GM21367 (cell line): ENCODE results near the gene DCAF5.
"Not testable (repeated sequence)": the region's sequence is repeated elsewhere in the genome, so short reads cannot be mapped to it uniquely, and the experiment has no call there.

ENCODE experiments used
- ATAC-seq: cut with Tn5 transposase; IDR thresholded peaks from one replicate; pipeline ENCODE4 v1.9.1; 2021; ENCODE audit not compliant: unreplicated experiment

DCAF5 gene

GRCh38 chr14:69101331-69101826 is 51.5 kb downstream of the DCAF5 start:
- ATAC-seq = no peak

DNA sequence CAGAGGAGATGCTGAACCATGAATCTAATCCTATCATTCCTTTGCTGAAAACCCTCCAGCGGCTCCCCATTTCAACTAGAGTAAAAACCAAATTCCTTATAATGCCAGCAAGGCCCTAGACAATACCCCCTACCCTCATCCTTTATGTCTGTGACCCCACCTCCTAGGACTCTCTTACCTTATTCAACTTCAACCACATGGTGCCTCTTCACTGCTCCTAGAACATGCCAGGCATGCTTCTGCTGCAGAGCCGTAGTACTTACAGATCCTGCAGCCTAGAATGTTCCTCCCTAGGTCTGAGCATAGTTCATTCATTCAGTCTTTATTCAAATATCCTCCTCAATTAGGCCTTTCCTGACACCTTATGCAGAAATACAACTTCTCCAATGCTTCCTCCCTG is 54.9 kb downstream of the DCAF5 start:
- ATAC-seq = no peak

DNA sequence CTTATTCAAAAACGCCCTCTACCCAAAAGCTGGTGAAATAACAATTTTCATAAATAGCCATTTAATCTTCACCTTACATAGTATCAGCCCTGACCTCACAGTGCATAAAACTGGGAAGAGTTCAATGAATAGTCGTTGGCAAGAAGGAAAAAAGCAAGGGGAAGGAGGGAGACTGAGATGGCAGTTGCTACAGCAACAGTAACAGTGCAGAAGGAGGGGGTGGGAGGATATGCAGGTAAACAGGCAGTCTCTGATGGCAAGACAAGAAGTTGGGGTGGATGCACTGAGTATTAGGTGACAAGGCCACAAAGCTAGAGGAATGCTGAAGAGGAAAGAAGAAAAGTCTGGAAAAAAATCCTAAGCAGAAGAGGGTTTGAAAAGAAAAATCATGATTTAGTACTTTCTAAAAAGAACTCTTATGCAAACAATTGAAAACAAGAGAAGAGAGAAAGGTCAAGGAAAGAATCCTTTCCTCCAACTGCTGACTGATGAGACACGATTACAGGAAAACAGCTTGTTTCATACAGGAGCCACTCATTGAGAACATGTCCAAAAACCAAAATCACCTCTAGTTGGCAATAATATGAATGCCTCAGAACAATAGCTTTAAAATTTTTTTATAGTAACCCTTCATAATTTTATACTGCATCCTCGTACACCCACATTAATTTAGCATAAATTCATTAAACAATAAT is 56.0 kb downstream of the DCAF5 start:
- no peak for ATAC-seq

DNA sequence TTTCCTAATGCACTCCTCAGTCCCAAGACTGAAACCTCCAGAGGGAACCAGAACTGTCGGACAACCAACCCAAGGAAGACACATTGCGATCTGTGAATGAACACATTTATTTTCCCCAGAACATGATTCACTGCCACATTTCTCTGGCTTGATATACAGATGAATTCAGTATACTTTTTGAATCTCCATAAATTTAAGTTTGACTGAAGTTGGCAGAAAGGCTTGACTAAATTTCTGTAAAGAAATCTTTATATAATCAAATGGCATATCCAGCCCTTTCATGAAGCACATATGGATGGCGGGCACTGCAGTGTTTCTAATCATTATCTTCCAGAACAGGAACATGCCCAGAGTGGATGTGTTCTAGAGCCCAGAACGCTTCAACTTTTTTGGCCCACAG is 56.7 kb downstream of the DCAF5 start:
- ATAC-seq = no peak

DNA sequence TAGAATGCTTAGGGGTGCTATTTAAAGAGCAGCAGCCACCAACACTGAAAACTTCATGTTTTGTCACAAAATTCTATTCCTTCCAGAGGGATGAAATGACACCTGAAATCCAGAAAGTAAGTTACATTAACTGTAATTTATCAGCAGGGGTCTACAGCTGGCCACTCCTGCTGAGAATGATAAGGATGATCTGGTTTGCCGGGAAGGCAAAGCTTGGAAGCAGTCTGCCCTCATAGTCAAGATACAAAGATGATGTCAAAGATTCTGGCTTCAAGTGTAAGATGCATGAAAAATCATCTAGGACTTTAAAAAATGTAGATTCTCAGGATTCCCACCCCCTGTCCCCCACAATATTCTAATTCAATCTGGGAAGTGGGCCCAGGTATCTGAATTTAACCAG is 58.4 kb downstream of the DCAF5 start:
- ATAC-seq = no peak

DNA sequence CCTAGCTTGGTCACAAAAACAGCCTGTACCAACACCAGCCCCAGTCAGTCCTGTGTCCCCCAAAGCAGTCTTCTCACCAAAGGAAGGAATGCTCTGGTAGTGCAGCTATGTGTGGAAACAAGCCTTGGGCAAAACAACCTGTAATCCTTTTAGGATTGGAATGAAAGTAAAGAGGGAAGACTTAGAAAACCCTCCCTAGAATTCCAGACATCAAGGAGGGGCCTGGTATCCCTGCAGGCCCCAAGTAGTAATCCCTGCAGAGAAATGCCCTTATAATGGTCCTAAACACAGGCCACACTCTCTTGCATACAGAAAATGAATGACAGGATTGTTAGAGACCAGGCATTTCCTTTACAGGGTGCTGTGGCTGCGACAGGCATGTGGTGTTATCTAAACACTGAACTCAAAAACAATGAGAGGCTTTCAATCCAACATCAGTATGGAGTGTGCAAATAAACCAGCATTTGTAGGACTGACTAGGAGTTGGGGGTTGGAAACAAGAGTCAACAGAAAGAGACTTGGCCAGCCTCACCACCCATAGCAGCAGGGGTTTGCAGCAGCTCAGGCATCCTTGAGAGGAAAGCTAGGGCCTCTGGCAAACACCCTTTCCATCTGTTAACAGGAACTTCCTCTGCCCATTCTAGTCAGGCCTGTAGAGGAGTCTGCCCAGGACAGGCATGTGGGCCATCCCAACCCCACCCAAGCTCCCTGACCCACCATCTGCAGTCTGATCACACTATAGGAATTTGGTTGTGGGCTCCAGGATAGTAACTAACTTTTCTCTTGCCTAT is 59.1 kb downstream of the DCAF5 start:
- no peak for ATAC-seq

DNA sequence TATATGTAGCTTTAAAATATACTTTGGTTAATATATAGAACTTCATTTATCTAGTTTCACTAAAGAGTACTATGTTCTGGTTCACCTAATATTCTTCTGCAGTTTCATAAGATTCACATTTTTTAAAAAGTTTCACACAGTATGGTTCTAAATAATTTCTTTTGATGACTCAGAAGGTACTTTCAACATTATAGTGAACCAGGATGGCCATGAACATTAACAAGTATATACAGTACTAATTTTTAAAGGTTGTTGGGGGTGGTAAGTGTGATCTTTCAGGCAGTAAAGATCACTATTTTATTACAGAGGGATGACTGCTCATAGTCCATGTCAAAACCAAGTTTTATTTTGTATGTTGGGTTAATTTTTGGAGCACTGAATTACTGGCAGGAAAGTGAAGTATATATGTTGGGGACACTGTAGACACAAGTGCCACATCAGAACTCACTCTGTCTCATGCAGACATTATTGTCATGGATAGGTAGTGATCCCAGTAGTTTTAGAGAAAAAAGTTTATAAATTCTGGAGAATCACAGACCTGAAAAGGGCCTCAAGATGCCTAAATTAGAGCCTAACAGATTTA is 60.0 kb downstream of the DCAF5 start:
- ATAC-seq = no peak

DNA sequence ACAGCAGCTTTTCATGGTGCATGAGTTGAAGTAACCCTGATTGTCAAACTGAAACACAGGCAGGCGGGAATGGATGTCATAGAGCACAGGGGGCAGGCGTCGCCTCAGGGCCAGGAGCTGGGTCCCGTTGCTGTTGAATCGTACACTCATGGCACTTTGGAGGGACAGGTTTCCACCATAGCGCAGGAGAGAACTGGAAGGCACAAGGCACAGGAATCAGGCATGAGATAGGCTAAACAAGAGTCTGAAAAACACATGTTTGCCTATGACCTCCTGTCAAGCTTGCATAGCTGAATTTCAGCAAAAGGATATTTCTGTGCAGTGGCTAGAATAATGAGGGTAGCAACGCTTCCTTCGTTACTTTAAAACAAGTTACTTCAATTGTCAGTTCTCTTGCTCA is 61.2 kb downstream of the DCAF5 start:
- ATAC-seq = no peak

- no peak for ATAC-seq
Measured at GRCh38 chr14:69091006-69091405, 61.9 kb downstream of the DCAF5 start.

DNA sequence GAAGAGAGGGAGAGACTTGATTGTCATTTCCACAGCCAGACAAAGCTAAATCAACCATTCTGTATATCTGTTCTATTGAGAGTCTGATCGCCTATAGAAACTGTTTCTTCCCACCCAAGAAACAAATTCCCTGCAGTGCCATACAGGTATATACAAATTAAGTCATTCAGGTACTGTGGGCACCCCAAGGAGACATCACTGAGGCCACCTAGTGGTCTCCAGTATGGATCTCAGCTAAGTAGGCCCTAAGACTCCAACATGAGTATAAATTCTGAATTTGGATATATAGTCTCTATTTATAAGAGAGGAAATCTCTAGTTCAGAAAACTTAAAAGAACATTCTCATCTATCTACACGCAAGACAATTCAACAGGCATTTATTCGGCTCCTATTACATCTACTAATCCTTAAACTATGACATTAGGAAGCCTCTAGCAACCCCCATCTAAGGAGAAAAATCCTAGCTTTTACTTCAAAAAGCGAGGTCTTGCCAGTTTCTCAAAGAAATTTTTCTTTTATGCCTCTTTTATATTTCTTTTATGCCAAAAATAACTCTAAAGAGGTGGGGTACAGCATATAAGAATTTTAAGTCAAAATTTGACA is 62.6 kb downstream of the DCAF5 start:
- ATAC-seq = no peak

DNA sequence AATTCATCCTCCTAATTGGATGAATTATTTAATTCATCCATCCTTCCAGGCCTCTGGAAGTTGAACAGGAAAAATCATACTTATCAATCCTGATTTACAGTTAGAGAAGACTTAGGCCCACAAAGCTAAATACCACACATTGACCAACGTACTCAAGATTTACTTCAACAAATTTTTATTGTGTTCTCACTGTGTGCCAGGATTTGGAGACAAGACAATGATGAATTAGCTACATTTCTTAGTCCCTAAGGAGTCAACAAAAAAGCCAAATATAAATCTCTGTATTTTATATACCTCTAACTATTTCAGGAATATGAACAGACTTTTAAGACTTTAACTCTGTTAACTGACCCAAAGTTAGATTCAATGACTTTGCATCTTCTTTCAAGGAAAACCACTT is 63.9 kb downstream of the DCAF5 start:
- no peak for ATAC-seq

- ATAC-seq = no peak
Measured at GRCh38 chr14:69088586-69088985, 64.3 kb downstream of the DCAF5 start.

- ATAC-seq = no peak
Measured at GRCh38 chr14:69087061-69087461, 65.9 kb downstream of the DCAF5 start.

- ATAC-seq = no peak
Measured at GRCh38 chr14:69086537-69086936, 66.4 kb downstream of the DCAF5 start.

DNA sequence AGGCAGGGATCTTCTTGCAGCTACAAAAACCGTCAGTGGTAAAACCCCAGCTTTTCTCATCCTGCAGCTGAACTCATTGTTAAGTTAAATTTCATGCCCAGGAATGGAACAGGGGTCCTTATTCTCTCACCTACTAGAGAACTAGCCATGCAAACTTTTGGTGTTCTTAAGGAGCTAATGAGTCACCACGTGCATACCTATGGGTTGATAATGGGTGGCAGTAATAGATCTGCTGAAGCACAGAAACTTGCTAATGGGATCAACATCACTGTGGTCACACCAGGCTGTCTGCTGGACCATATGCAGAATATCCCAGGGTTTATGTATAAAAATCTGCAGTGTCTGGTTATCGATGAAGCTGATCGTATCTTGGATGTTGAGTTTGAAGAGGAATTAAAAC is 68.9 kb downstream of the DCAF5 start:
- ATAC-seq = no peak

- ATAC-seq = no peak
Measured at GRCh38 chr14:69083181-69083580, 69.7 kb downstream of the DCAF5 start.

DNA sequence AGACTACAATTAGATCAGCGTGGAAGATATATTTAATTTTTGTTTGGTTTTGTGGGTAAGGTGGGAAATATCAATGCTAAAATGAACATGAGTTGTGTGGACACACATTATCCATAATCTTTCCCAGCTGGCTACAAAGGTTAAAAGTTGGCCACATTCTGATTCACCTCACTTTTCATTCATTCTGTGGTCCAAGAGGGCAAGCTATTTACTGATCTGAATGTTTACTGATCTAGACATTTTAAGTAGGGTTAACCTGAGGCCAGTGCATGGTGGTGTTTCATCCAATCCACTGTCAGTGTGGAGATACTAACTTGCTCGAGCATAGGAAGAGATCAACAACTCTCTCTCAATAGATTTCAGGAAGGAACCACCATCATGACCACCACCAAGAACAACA is 71.6 kb downstream of the DCAF5 start:
- no peak for ATAC-seq

DNA sequence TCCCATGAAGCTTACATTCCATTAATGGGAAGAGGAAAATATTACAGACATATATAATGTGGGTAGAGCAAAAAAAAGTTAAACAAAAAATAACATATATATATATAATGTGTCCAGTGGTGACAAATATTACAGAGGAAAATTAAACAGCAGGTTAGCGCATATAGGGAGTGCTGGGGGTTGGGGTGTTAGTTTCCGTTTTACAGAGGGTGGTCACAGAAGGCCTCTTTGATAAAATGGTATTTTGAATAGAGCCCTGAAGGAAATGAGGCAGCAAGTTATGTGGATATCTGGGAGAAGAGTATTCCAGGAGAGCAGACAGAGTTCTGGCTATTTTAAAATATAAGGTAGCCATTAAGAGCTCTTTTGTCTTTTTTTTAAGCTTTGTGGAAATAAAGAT is 73.2 kb downstream of the DCAF5 start:
- ATAC-seq = no peak

DNA sequence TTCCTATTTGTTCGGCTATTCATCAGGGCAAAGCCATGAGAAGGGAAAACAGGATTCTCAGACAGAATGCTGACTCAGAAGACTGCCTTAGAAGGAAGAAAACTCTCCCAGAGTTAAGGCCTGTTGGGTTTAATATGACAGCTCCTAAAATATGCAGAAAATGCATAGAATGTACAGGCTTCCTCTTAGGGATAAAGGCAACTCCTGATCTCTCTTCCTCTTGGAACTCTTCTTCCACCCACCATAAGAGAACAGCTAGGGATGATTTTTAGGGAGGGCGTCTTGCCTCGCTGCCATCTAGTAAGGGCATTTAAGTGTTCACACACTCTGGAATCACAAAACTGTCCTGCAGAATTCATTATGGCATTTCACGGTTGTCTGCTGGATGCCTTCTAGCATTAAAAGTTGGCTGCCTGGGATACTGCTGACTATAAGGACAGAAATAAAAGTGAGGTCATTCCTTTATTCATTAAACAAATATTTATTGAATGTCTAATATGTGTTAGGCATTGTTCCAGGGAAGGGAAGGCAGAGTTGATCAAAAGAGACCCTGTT is 73.7 kb downstream of the DCAF5 start:
- ATAC-seq = no peak

- ATAC-seq = no peak
Measured at GRCh38 chr14:69077841-69078240, 75.1 kb downstream of the DCAF5 start.

DNA sequence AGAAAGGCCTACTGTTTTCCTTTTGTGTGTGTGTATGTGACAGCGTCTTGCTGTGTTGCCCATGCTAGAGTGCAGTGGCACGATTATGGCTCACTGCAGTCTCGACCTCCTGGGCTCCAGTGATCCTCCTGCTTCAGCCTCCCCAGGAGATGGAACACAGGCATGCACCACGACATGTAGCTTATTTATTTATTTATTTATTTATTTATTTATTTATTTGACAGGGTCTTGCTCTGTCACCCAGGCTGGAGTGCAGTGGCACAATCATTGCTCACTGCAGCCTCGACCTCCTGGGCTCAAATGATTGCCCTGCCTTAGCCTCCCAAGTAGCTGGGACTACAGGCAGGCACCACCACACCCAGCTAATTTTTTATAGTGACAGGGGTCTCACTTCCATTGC is 75.7 kb downstream of the DCAF5 start:
- ATAC-seq = not testable (repeated sequence)
